ENCODE results near the gene U2SURP. TPM values are rescaled to one million over a fixed set of nuclear protein-coding genes. Genes with fewer than 3 reads are reported as not detected.

Gene U2SURP
- total RNA-seq, 6 donors from 2014 or later = 47.4 to 126 (median 58.6) TPM

DNA sequence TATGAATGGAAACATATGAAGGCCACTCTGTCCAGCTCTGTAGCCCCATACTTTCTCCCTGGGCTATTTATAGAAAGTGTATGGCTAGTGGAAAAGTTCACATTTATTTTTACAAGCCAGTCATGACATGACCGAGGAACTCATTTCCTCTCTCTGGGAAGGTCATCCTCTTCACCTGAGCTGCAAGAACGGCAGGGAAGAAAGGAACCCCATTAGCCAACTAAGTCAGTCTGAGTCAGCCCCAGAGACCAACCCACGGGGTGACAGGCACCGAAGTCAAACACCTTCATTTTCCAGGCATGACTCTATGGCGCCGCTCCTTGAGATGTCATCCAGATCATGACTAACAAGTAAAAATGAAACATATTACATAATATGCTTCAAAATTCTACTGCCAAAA lies 42.7 kb upstream of the U2SURP start:
- TF ChIP-seq POLR2A (IDR thresholded peaks at IDR 0.05) (no peak), POLR2AphosphoS5 (IDR thresholded peaks at IDR 0.05) (no peak), EP300 (IDR thresholded peaks at IDR 0.05) (no peak)
- TF ChIP-seq, protein P1, sequence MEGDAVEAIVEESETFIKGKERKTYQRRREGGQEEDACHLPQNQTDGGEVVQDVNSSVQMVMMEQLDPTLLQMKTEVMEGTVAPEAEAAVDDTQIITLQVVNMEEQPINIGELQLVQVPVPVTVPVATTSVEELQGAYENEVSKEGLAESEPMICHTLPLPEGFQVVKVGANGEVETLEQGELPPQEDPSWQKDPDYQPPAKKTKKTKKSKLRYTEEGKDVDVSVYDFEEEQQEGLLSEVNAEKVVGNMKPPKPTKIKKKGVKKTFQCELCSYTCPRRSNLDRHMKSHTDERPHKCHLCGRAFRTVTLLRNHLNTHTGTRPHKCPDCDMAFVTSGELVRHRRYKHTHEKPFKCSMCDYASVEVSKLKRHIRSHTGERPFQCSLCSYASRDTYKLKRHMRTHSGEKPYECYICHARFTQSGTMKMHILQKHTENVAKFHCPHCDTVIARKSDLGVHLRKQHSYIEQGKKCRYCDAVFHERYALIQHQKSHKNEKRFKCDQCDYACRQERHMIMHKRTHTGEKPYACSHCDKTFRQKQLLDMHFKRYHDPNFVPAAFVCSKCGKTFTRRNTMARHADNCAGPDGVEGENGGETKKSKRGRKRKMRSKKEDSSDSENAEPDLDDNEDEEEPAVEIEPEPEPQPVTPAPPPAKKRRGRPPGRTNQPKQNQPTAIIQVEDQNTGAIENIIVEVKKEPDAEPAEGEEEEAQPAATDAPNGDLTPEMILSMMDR (IDR thresholded peaks at IDR 0.05) = no peak
- H3K4me1 ChIP-seq = peaks cover 5 to 13% (median 9%) of the 10 kb centered on the region in 4 donors
- WGBS, 2 donors = 59 to 67% methylated on average over 6 of the region's 6 CpGs
- no peak overlapping the region for H3K27ac ChIP-seq
- ATAC-seq (ENCODE audit: low FRiP score in 2 of 2) (peak in 1 of 2 donors; percentile 43), DNase-seq (no peak)
- H3K36me3 ChIP-seq = no peaks in the 10 kb centered on the region
- no peaks in the 10 kb centered on the region for H3K9me3 ChIP-seq
- peaks cover 0 to 23% (median 12%) of the 10 kb centered on the region in 4 donors for H3K27me3 ChIP-seq
- no peak overlapping the region for H3K4me3 ChIP-seq

DNA sequence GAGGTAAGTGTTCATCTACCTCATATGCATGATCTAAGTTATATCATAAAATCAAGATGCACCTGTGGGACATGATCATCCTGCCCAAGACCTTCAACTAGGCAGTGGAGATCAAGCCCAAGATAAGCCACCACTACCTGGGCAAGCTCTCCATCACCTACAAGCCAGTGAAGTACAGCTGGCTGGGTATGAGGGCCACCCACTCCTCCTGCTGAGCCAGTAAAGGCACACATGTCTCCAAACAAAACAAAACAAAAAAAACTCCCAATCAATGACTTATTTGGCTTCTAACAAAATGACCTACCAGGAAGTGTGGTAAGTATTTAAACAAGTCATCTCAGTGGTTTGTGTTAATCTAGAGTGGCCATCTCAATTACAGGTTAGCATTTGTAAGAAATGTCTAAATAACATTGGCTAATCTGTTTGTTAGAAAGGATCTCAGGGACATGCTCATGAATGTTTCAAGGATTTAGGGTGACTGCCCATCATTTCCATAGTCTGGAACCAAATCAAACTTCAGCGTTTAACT lies 41.0 kb upstream of the U2SURP start:
- TF ChIP-seq POLR2A (IDR thresholded peaks at IDR 0.05) (no peak), POLR2AphosphoS5 (IDR thresholded peaks at IDR 0.05) (no peak), EP300 (IDR thresholded peaks at IDR 0.05) (no peak)
- TF ChIP-seq, protein P1 (IDR thresholded peaks at IDR 0.05) = no peak
- H3K27me3 ChIP-seq = peaks cover 0 to 33% (median 17%) of the 10 kb centered on the region in 4 donors
- no peak for ATAC-seq (ENCODE audit: low FRiP score in 2 of 2)
- 76% methylated on average over 1 of the region's 1 CpG for WGBS, 2 donors
- no peak overlapping the region for H3K27ac ChIP-seq
- peaks cover 9 to 19% (median 12%) of the 10 kb centered on the region in 4 donors for H3K4me1 ChIP-seq
- no peak for DNase-seq
- H3K4me3 ChIP-seq = no peak overlapping the region
- H3K36me3 ChIP-seq = no peaks in the 10 kb centered on the region
- no peaks in the 10 kb centered on the region for H3K9me3 ChIP-seq

DNA sequence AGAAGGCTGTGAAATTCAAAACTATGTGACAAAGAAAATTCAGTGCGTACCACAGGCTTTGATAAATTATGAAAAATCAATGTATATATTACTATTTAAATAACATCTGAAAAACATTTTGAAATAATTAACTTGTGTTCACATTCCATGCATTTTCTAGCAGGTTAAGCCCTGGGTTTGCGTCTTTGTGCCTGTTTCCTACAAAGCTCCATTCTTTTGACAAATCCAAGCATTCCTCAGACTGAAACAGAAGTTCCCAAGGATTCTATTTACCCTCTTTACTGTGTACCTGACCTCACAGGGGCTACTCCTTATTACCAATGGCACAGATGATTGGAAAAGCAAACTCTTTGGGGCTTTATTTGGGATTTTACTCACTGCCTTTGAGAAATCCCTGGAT lies 39.8 kb upstream of the U2SURP start:
- DNase-seq = no peak
- H3K27me3 ChIP-seq = peaks cover 0 to 33% (median 17%) of the 10 kb centered on the region in 4 donors
- TF ChIP-seq EP300 (IDR thresholded peaks at IDR 0.05) (no peak), POLR2AphosphoS5 (IDR thresholded peaks at IDR 0.05) (no peak), POLR2A (IDR thresholded peaks at IDR 0.05) (no peak)
- TF ChIP-seq, protein P1 (IDR thresholded peaks at IDR 0.05) = no peak
- H3K9me3 ChIP-seq = no peaks in the 10 kb centered on the region
- no peak for ATAC-seq (ENCODE audit: low FRiP score in 2 of 2)
- H3K27ac ChIP-seq = no peak overlapping the region
- H3K4me1 ChIP-seq = peaks cover 9 to 19% (median 12%) of the 10 kb centered on the region in 4 donors
- H3K36me3 ChIP-seq = no peaks in the 10 kb centered on the region
- no peak overlapping the region for H3K4me3 ChIP-seq
- 85 to 91% methylated on average over 2 of the region's 2 CpGs for WGBS, 2 donors

DNA sequence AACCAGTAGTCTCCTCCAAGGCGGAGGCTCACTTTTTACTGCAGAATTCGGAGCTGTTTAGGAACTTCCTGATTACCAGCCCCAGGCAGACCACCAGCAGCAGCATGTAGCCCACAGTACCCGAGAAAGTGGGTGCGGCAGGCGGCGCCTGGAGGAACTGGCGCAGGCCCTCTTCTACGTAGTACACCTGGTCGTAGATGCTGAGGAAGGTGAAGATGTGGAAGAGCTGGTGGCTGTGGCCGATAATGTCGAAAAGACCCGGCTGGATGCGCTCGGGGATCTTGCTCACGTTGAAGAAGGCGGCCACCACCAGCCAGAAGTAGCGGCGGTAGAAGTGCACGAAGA lies 39.2 kb upstream of the U2SURP start:
- WGBS, 2 donors = 95 to 96% methylated on average over 19 of the region's 19 CpGs
- DNase-seq = peak in 1 of 2 donors; percentile 54
- Histone ChIP-seq H3K4me1 (peaks cover 9 to 19% (median 12%) of the 10 kb centered on the region in 4 donors), H3K36me3 (no peaks in the 10 kb centered on the region), H3K27ac (no peak overlapping the region), H3K4me3 (no peak overlapping the region), H3K9me3 (no peaks in the 10 kb centered on the region), H3K27me3 (peaks cover 0 to 33% (median 17%) of the 10 kb centered on the region in 4 donors)
- no peak for TF ChIP-seq POLR2A (IDR thresholded peaks at IDR 0.05)
- no peak for TF ChIP-seq EP300 (IDR thresholded peaks at IDR 0.05)
- no peak for TF ChIP-seq POLR2AphosphoS5 (IDR thresholded peaks at IDR 0.05)
- TF ChIP-seq, protein P1 (IDR thresholded peaks at IDR 0.05) = no peak
- ATAC-seq (ENCODE audit: low FRiP score in 2 of 2) = no peak

Data from upper lobe of left lung (tissue), 6 donors.